Measurements from ENCODE around the gene LRATD1. TPM values are rescaled to one million over a fixed set of nuclear protein-coding genes. Genes with fewer than 3 reads are reported as not detected.

Gene LRATD1
- total and polyA plus RNA-seq, 12 donors, result 0.13 to 3.6 (median 1.3) TPM

- no peaks in the 10 kb centered on the region for H3K4me1 ChIP-seq
- no peak for TF ChIP-seq CTCF (IDR thresholded peaks at IDR 0.05)
- H3K27me3 ChIP-seq, result no peaks in the 10 kb centered on the region
- H3K9me3 ChIP-seq, result no peaks in the 10 kb centered on the region
- intact Hi-C loops (cut with DNase I), result no loop called here
- H3K4me3 ChIP-seq, result no peak overlapping the region
- H3K36me3 ChIP-seq, result no peaks in the 10 kb centered on the region
- 30 to 34% methylated on average over 1 of the region's 1 CpG for WGBS, 2 donors
- DNase-seq (no peak), ATAC-seq (peak in 3 of 8 donors; percentile 22 to 56 (median 26))
- H3K27ac ChIP-seq, result no peak overlapping the region
Measured at GRCh38 chr2:14678761-14679160, 46.2 kb downstream of the LRATD1 start.

GRCh38 chr2:14681608-14682007 is 49.1 kb downstream of the LRATD1 start:
- Histone ChIP-seq H3K36me3 (no peaks in the 10 kb centered on the region), H3K9me3 (no peaks in the 10 kb centered on the region), H3K27ac (no peak overlapping the region), H3K4me3 (no peak overlapping the region), H3K4me1 (no peaks in the 10 kb centered on the region), H3K27me3 (no peaks in the 10 kb centered on the region)
- no peak for DNase-seq
- 83% methylated on average over 3 of the region's 3 CpGs for WGBS, 2 donors
- ATAC-seq, result no peak
- intact Hi-C loops (cut with DNase I), result no loop called here
- TF ChIP-seq CTCF (IDR thresholded peaks at IDR 0.05), result no peak

Measured in heart right ventricle (tissue), 16 donors.